ENCODE data around the gene USP48.
"Not testable (repeated sequence)": the region's sequence is repeated elsewhere in the genome, so short reads cannot be mapped to it uniquely, and the experiment has no call there.

USP48 gene

GRCh38 chr1:21689661-21690372 lies 93.1 kb downstream of the USP48 start:
- no peak for DNase-seq (ENCODE audit: low read depth)

GRCh38 chr1:21687081-21687529 lies 95.8 kb downstream of the USP48 start:
- no peak for DNase-seq (ENCODE audit: low read depth)

DNA sequence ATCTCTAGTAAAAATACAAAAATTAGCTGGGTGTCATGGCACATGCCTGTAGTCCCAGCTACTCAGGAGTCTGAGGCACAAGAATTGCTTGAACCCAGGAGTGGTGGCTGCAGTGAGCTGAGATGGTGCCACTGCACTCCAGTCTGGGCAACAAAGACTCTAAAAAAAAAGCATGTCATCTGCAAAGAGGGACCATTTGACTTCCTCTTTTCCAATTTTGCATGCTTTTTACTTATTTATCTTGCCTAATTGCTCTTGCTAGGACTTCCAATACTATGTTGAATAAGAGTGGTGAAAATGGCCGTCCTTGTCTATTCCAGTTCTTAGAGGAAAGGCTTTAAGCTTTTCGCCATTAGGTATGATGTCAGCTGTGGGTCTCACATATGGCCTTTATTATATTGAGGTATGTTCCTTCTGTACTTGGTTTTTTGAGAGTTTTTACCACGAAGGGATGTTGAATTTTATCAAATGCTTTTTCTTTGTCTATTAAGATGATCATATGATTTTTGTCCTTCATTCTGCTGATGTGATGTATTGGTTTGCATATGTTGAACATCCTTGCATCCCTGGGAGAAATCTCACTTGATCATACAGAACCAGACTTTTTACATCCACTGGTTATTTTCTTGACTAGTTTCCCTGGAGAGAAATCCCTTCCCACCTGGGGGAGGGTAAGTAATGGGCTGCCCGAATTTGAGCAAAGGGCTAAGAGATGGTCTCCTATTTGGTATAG lies 96.8 kb downstream of the USP48 start:
- DNase-seq (ENCODE audit: low read depth): no peak

DNA sequence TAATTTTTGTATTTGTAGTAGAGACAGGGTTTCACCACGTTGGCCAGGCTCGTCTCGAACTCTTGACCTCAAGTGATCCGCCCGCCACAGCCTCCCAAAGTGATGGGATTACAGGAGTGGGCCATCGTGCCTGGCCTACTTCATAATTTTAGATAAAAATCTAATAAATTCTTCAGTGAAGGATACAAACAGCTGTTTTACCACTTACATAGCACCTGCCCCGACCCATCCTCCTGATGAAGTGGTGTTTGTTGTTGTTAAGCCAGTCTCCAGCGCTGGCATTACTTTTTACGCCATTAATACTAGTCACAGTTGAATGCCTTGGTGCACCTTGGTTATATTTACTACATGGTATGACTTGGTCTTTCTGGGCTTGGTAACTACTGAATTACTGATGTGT lies 101.5 kb downstream of the USP48 start:
- DNase-seq (ENCODE audit: low read depth): no peak

DNA sequence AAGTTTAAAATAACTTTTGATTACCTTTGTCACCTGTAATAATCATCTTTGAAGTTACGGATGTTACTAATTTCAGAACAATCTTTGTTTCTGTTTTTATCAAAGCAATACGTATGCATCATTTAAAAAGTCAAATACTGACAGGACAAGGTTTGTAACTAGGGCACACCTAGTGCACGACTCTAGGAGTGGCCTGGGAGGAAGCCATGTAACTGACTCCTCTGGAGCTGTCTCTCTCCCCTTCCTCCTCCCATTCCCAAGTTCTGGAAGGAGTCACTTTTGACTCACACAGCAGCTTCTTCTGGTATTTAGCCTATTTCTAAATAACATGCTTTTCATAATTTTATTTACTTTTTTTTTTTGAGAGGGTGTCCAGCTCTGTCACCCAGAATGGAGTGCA lies 102.0 kb downstream of the USP48 start:
- no peak for DNase-seq (ENCODE audit: low read depth)

- DNase-seq (ENCODE audit: low read depth): no peak
Measured at GRCh38 chr1:21680381-21680780, 102.6 kb downstream of the USP48 start.

DNA sequence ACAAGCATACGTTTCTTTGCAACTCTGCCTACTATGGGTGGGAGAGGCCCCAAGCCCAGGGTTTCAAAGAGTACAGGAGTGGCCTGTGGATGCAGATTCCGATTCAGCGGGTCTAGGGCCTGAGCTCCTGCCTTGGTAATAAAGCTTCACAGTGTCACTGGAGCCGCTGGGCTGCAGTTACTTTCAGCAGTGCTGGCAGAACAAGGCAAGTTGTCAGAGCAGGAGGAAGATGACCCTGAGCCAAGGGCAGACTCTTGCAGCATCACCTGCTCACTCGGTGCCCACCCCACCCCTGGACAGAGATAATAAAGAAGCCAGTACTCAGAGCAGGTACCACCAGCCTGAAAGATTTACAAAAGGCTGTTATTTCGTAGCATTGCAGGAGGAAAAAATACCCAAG lies 105.8 kb downstream of the USP48 start:
- DNase-seq (ENCODE audit: low read depth): no peak

- no peak for DNase-seq (ENCODE audit: low read depth)
Measured at GRCh38 chr1:21674957-21675356, 108.0 kb downstream of the USP48 start.

GRCh38 chr1:21673853-21674252 lies 109.1 kb downstream of the USP48 start:
- DNase-seq (ENCODE audit: low read depth): not testable (repeated sequence)

- no peak for DNase-seq (ENCODE audit: low read depth)
Measured at GRCh38 chr1:21673277-21673780, 109.6 kb downstream of the USP48 start.

GRCh38 chr1:21672478-21673276 lies 110.3 kb downstream of the USP48 start:
- DNase-seq (ENCODE audit: low read depth): no peak

GRCh38 chr1:21671915-21672314 lies 111.0 kb downstream of the USP48 start:
- no peak for DNase-seq (ENCODE audit: low read depth)

- DNase-seq (ENCODE audit: low read depth): no peak
Measured at GRCh38 chr1:21670956-21671902, 111.7 kb downstream of the USP48 start.

DNA sequence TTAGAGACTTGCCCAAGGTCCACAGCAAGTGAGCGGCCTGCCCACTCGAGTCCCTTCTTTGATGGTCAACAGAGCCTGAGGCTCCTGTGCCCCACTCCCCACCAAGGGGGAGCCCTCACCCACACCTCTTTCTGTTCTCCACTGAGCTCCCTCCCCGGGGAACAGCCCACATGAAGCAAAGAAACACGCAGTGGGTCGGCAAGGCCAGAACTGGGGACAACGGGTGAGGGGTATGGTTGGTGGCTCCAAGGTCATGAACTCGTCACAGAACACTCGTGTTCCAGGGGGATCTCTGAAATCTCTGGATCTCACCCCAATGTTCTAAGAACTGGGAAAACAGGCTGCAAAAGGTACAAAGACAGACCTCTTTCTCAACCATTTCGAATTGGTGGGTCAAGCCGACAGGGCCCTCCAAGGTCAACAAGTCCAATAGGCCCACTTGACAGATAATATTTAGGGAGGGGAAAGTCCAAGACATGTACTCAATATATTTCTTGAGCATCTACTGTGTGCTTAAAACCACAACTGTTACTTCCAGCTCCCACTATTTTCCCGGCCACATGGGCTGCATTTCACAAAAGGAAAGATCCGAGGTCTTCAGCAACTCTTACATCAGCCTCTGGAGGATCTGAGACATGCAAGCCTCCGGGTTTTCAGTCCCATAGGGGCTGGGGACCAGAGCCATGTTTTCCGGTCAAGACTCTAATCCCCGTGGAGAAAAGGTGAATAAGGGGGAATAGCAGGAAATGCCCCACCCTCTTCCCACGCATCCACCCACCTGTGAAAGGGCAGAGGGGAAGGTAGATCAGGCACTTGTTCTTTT lies 112.7 kb downstream of the USP48 start:
- no peak for DNase-seq (ENCODE audit: low read depth)

GRCh38 chr1:21669258-21670058 lies 113.5 kb downstream of the USP48 start, which contains the start of gene RAP1GAP:
Gene RAP1GAP (minus strand): TSS chr1:21669357. CDS start chr1:21620032, 49,325 bp downstream.
- no peak for DNase-seq (ENCODE audit: low read depth)

DNA sequence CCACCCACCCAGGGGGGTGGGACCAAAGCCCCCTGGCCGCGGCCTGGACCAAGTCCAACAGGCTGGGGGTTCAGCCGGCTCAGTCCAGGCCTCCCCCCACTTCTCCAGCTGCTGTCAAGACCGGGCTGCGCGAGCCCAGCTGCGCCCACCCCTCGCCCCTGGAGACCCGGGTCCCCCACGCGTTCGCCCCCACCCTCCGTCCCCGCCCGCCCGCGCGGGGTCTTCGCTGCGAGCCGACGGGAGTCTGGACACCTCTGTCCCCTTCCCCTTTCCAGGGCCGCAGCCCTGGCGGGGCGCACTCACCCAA lies 114.0 kb downstream of the USP48 start:
- DNase-seq (ENCODE audit: low read depth): no peak

DNA sequence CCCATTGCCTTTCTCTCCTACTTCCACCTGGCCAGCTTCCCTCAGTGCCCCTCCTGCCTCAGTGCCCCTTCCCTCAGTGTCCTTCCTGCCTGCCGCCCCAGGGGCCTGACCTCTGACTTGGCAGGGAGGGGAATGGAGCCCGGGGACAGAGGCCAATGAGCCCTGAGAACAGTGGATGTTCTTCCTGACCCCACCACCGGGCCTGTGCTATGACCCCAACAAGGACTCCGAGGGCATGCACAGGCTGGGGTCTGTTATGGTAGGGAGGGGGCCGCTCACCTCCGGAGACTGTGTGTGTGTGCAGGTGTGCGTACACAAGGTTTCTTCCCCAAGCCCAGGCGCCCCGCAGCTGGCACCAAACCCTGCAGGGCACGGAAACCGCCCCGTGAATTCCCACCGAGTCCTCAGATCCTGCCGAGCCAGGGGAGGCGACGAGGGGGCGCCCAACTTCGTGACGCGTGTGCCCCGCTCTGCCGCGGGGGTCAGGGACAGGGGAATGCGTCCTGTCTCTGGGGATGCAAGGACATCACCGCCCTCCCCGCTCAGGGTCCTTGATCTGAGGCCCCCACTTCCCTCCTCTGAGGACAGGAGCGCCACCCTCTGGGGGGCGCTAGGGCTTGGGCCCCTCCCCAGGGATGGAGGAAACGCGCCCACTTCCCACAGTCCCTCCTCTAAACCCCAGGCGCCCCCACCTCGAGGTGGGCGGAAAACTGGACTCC lies 114.6 kb downstream of the USP48 start:
- DNase-seq (ENCODE audit: low read depth): no peak

DNA sequence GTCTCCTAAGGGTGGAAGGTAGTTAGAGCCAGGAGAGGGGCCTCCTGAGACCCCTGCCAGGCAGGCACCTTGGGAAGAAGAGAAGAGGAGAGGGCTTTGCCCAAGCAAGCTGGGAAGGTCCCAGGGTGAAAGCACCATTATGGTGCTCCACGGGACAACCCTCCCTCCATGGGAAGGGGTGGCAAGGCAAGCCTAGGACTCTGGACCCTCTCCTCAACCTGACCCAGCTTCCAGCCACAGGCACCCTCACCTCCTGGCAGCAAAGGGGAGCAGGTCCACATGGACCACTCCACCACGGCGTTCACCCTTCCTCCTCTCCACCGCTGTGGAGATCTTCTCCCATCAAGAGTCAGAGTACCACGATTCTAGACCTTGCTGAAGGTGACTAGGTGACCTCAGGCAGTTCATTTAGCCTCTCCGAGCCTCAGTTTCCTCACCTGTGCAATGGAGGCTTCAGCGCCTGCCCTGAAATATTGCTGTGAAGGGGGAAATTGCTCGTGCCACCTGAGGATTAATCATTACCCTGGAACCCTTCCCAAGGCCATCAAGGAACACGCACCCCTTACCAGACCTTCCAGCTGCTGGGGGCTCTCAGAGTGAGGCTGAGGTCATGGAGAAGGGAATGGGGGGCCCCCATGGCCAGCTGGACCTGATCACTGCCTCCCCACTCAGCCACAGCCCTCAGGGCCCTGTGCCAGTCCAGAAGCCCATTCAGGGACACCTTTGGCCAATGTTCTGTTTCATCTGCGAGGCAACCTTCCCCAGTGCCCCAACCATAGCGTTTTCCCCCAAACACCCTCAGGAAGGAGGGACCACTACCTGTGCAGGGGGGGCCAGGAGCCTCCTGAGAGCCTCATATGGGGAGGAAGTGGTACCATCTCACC lies 115.4 kb downstream of the USP48 start:
- DNase-seq (ENCODE audit: low read depth): no peak

All from T-helper 22 cell (primary cell).